Measurements from ENCODE around the gene GRM4.

DNA sequence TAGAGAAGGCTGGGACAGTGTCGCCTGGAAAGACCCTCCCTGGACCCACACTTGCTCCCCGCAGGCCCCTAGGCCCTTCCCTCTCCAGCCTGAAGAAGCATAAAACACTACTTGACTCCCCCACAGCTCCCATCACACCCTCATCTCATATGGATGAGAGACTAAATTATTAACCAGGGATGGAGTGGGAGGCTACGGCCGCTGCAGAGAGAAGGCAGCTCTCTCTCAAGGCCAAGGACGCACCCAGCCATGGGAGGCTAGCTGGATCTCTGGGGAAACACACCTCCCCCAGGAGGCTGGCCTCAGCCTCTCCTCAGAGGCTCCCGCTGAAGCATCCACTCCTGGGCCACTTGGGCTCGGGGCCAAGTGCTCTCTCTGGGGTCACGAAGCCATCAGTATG is 102.5 kb downstream of the GRM4 start:
- TF ChIP-seq EZH2 (IDR thresholded peaks at IDR 0.05), result no peak
- TF ChIP-seq, protein P1, sequence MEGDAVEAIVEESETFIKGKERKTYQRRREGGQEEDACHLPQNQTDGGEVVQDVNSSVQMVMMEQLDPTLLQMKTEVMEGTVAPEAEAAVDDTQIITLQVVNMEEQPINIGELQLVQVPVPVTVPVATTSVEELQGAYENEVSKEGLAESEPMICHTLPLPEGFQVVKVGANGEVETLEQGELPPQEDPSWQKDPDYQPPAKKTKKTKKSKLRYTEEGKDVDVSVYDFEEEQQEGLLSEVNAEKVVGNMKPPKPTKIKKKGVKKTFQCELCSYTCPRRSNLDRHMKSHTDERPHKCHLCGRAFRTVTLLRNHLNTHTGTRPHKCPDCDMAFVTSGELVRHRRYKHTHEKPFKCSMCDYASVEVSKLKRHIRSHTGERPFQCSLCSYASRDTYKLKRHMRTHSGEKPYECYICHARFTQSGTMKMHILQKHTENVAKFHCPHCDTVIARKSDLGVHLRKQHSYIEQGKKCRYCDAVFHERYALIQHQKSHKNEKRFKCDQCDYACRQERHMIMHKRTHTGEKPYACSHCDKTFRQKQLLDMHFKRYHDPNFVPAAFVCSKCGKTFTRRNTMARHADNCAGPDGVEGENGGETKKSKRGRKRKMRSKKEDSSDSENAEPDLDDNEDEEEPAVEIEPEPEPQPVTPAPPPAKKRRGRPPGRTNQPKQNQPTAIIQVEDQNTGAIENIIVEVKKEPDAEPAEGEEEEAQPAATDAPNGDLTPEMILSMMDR (IDR thresholded peaks at IDR 0.05), result no peak
